ENCODE measurements around the gene PEX7.

DNA sequence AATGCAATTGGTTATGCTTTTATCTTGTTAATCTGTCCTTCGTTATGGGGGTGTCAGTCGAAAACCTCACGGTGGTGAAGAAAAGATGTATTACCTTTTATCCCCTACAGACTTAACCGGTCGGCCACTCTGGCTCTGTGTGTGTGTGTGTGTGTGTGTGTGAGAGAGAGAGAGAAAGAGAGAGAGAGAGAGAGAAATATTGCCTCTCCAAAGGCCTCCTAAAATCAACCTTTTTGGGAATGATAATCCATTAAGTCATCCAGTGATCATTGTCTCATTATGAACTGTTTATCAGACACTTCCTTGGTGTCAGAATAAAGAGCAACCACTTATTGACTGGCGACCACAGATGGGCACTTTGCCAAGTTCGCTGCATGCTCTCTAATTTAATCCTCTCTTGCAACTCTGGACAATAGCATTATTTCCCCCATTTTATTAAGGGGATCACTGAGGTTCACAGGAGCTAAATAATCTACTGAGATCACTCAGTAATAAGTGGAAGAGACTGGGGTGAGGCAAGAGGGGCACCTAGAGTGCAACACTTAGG is 130.4 kb downstream of the PEX7 start:
- TF ChIP-seq, protein P1, sequence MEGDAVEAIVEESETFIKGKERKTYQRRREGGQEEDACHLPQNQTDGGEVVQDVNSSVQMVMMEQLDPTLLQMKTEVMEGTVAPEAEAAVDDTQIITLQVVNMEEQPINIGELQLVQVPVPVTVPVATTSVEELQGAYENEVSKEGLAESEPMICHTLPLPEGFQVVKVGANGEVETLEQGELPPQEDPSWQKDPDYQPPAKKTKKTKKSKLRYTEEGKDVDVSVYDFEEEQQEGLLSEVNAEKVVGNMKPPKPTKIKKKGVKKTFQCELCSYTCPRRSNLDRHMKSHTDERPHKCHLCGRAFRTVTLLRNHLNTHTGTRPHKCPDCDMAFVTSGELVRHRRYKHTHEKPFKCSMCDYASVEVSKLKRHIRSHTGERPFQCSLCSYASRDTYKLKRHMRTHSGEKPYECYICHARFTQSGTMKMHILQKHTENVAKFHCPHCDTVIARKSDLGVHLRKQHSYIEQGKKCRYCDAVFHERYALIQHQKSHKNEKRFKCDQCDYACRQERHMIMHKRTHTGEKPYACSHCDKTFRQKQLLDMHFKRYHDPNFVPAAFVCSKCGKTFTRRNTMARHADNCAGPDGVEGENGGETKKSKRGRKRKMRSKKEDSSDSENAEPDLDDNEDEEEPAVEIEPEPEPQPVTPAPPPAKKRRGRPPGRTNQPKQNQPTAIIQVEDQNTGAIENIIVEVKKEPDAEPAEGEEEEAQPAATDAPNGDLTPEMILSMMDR (IDR thresholded peaks at IDR 0.05; ENCODE audit: low read depth, low read length), result no peak
- TF ChIP-seq POLR2A (IDR thresholded peaks at IDR 0.05; ENCODE audit: extremely low read depth, insufficient read length), result no peak

All from NB4 (cell line).